Cardiac muscle cell (in vitro differentiated cells and primary cell): ENCODE data around the gene CCDC73. TPM values are rescaled to one million over a fixed set of nuclear protein-coding genes. Genes with fewer than 3 reads are reported as not detected.

Experiments used
- DNase-seq, 2 donors: peaks; one replicate each; pipeline versions ENCODE4 v3.0.0 to v3.0.0-alpha.2; 2010 to 2017; ENCODE audit warnings: low read depth in 1 of 2, low spot score in 1 of 2
- H3K27ac ChIP-seq: fragments of 200-600 bp; sonication (generic); 2 replicates; pipeline ENCODE4 v1.5.1; 2016
- H3K27me3 ChIP-seq: fragments of 200-600 bp; sonication (generic); 2 replicates; pipeline ENCODE4 v1.6.0; 2016; ENCODE audit warnings: control low read depth
- H3K36me3 ChIP-seq: fragments of 200-600 bp; sonication (generic); 2 replicates; pipeline ENCODE4 v1.5.1; 2016; ENCODE audit warnings: control low read depth
- H3K4me1 ChIP-seq: fragments of 200-600 bp; sonication (generic); 2 replicates; pipeline ENCODE4 v1.8.1; 2017; ENCODE audit warnings: low read depth, mild to moderate bottlenecking, mixed run types
- H3K4me3 ChIP-seq: fragments of 200-600 bp; sonication (generic); 2 replicates; pipeline ENCODE4 v1.5.1; 2016; ENCODE audit warnings: mild to moderate bottlenecking
- H3K9me3 ChIP-seq: fragments of 200-600 bp; sonication (generic); 2 replicates; pipeline ENCODE4 v1.5.1; 2017; ENCODE audit warnings: low read depth, mild to moderate bottlenecking, control low read depth
- CTCF ChIP-seq: IDR thresholded peaks from 2 replicates; pipeline ENCODE4 v1.5.1; 2012; ENCODE audit warnings: low read depth, mild to moderate bottlenecking, low read length
- polyA plus RNA-seq: library from polyadenylated mRNA; unstranded; fragments of >200 nt; fragmentation: Nextera tagmentation; extraction: Ambion mirVana; gene quantifications from 2 replicates; pipeline ENCODE4 v1.2.1, GENCODE V29; 2016
- total RNA-seq: library from RNA; depleted of rRNA; stranded (reverse); fragments of >200 nt; gene quantifications from 2 replicates; pipeline ENCODE4 v1.2.3, GENCODE V29; 2016

CCDC73 gene
- total and polyA plus RNA-seq, 2 experiments from 2014 or later = 0.76 TPM; not detected in 1

- Histone ChIP-seq H3K27me3 (no peaks in the 10 kb centered on the region), H3K4me3 (no peak overlapping the region), H3K27ac (no peak overlapping the region), H3K4me1 (no peaks in the 10 kb centered on the region), H3K36me3 (no peaks in the 10 kb centered on the region), H3K9me3 (no peaks in the 10 kb centered on the region)
- no peak for TF ChIP-seq CTCF
- DNase-seq = no peak
Measured at GRCh38 chr11:32561835-32562234, 232.6 kb downstream of the CCDC73 start.

GRCh38 chr11:32555895-32556294 lies 238.6 kb downstream of the CCDC73 start:
- TF ChIP-seq CTCF = no peak
- no peaks in the 10 kb centered on the region for H3K27me3 ChIP-seq
- H3K36me3 ChIP-seq = no peaks in the 10 kb centered on the region
- H3K4me1 ChIP-seq = peaks cover 10% of the 10 kb centered on the region
- no peak overlapping the region for H3K27ac ChIP-seq
- no peaks in the 10 kb centered on the region for H3K9me3 ChIP-seq
- H3K4me3 ChIP-seq = no peak overlapping the region
- no peak for DNase-seq

- Histone ChIP-seq H3K9me3 (no peaks in the 10 kb centered on the region), H3K4me3 (no peak overlapping the region), H3K36me3 (no peaks in the 10 kb centered on the region), H3K27me3 (no peaks in the 10 kb centered on the region), H3K27ac (no peak overlapping the region), H3K4me1 (peaks cover 10% of the 10 kb centered on the region)
- no peak for TF ChIP-seq CTCF
- peak in 1 of 2 donors; percentile 40 for DNase-seq
Measured at GRCh38 chr11:32555091-32555490, 239.4 kb downstream of the CCDC73 start.

Other genes with a start within 250 kb of the CCDC73 start
- gene EIF3M, start 210.8 kb downstream of the CCDC73 start, total RNA-seq = 530 and 587 TPM in 2 replicates
- gene EIF3M, start 210.8 kb downstream of the CCDC73 start, polyA plus RNA-seq = 343 and 356 TPM in 2 replicates
- gene PRRG4, start 35.3 kb upstream of the CCDC73 start, total RNA-seq = not detected in 2 replicates
- gene PRRG4, start 35.3 kb upstream of the CCDC73 start, polyA plus RNA-seq = not detected in 2 replicates
- gene QSER1, start 98.1 kb upstream of the CCDC73 start, total RNA-seq = 15.9 and 32.1 TPM in 2 replicates
- gene QSER1, start 98.1 kb upstream of the CCDC73 start, polyA plus RNA-seq = 4.5 and 9.3 TPM in 2 replicates
- gene DEPDC7, start 221.2 kb upstream of the CCDC73 start, total RNA-seq = 2.6 and 3.8 TPM in 2 replicates
- 1.6 and 2.8 TPM in 2 replicates for gene DEPDC7, start 221.2 kb upstream of the CCDC73 start, polyA plus RNA-seq
- gene TCP11L1, start 244.9 kb upstream of the CCDC73 start, total RNA-seq = 14.7 and 29.5 TPM in 2 replicates
- 7.4 and 7.7 TPM in 2 replicates for gene TCP11L1, start 244.9 kb upstream of the CCDC73 start, polyA plus RNA-seq